HG03520 (cell line): ENCODE results near the gene CAMKMT.

ENCODE experiments used
- ATAC-seq: cut with Tn5 transposase; IDR thresholded peaks from one replicate; pipeline ENCODE4 v1.9.1; 2021; ENCODE audit warnings: mild to moderate bottlenecking, moderate library complexity; ENCODE audit not compliant: unreplicated experiment

The CAMKMT gene

DNA sequence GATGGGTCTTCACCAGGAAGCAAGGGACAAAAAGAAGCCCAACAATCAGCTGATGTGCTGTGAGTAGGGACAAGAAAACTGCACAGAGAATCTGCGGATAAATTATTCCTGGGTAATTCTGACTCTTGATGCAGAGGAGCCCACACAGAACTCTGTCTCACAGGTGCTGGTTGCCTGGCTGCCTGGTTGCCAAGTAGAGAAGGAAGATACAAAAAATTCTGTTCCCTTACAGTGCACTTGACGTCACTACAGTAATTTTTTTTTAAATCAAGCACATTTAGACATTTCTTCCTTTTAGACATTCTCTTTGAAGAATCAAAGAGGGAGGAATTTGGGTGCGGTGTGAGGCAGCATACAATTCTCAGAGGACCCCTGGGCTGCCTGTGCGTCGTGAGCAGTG is 427.7 kb downstream of the CAMKMT start:
- no peak for ATAC-seq

DNA sequence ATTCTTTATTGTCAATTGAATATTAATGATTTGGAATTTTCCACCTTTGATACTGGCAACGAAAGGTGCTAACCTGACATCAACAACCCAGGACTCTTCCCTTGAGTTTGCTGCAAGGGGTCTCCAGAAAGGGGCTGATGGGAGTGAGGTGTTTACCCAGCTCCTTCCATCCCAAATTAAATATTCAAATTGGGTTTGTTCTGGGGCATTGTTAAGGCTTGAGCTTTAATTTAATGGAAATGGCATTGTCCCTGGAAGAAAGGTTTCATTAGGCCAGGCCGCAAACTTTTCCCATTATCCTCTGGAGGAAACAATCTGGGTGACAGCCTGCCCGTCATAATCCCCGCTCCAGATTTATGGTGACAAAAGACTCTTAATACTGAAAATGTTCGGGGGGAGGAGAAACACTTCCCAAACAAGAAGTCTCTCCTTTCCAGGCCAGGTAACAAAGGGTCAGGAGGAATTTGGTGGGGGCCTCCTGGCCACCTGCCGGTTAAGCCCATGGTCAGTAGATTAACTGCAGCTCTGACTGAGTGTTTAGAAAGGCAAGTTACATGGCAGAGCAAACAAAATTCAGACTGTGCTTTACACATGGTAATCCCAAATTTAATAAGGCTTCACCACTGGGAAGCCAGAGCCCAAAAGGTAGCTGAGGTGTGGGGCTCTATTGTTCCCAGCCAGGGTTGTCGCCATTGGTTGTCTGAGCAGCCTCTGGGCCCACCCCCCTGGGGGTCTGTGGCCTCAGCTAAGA is 428.4 kb downstream of the CAMKMT start:
- no peak for ATAC-seq

DNA sequence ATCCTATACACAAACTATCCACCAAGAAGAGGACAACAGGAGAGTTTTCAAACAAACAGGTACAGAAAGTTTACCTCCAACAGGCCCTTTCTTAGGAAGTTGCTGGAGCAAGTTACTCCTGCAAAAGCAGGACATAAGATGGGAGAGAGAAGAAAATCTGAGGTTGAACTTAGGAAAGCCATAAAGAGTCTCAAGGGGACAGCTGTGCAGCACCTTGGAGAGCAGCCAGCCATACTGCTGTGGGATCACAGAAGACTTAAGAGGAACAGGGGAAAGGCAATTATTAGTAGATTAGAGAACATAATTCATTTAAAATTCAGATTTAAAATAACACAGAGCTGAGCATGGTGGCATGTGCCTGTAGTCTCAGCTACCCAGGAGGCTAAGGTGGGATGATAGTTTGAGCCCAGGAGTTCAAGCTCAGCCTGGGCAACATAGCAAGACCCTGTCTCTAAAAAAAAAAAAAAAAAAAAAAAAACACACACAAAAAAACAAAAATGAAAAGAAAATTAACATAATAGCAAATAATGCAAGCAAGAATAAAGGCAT is 431.6 kb downstream of the CAMKMT start:
- no peak for ATAC-seq

GRCh38 chr2:44796771-44797170 is 435.0 kb downstream of the CAMKMT start:
- no peak for ATAC-seq

DNA sequence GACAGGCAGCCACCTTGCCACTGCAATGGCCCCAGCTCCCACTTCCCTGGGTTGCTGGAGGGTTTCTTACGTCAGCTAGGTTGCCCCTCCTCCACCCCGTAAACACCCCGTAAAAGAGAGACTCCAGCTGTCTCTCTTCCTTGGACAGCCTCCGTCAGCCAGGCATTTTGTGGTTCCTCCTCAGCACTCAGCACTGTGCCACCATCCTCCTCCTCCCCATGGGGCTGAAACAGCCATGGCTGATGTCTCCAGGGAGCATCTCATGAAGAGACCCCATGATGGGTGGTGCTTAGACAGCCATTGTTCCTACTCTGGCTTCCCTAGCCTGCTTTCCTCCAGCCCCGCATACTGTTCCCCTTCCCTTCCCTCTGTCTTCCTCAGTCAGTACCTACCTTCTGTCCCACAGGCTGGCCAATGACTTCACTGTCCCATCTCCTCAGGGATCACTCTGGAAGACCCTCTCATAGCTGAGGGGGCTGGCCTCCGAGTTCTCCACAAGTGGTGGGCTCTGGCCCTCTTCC is 436.5 kb downstream of the CAMKMT start:
- no peak for ATAC-seq

GRCh38 chr2:44799105-44799504 is 437.4 kb downstream of the CAMKMT start:
- no peak for ATAC-seq

- ATAC-seq, result no peak
These were observed 438.0 kb downstream of the CAMKMT start for GRCh38 chr2:44799754-44800153.

- ATAC-seq, result no peak
These were observed 439.6 kb downstream of the CAMKMT start for GRCh38 chr2:44801289-44801840.

GRCh38 chr2:44801841-44802776 is 440.4 kb downstream of the CAMKMT start:
- ATAC-seq, result no peak

- ATAC-seq, result no peak
These were observed 441.2 kb downstream of the CAMKMT start for GRCh38 chr2:44802777-44803424.

- ATAC-seq, result no peak
These were observed 442.9 kb downstream of the CAMKMT start for GRCh38 chr2:44804406-44805265.

DNA sequence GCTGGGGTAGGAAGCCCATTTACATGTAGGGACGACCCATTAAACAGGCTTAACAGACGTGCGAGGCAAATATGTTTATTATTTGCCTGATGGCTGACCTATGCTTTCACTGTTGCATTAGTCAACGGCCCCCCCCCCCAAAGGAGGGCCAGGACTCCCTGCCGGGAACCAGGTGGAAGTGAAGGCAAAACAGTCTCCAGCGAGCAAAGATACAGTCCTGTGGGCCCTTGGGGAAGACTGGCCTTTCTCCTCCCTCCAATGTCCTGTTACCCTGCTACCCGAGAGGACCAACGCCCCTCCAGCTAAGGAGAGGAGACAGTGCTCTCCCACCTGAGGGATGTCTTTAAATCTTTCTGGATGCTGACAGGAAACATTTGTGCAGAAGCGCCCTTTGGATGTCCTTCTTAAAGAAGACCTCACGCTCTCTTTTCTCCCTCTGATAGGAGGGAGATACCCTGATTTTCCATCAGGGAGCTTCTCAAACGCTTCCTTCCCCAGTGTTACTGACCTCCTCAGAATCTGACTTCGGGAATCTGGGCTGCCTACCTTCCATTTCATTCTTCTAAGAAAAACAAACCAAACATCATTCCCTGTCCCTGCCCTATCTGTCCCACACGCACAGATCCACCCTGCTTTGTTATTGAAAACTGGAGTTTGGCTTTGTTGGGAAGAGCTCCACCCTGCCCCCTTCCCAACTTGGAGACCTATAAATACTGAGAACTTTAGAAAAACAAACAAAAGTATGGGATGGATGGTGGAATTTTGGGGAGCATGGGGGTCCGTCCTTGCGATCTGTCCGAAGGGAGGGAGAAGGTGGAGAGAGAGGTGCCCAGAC is 443.9 kb downstream of the CAMKMT start:
- ATAC-seq, result no peak

- ATAC-seq, result no peak
These were observed 445.7 kb downstream of the CAMKMT start for GRCh38 chr2:44807201-44808025.

DNA sequence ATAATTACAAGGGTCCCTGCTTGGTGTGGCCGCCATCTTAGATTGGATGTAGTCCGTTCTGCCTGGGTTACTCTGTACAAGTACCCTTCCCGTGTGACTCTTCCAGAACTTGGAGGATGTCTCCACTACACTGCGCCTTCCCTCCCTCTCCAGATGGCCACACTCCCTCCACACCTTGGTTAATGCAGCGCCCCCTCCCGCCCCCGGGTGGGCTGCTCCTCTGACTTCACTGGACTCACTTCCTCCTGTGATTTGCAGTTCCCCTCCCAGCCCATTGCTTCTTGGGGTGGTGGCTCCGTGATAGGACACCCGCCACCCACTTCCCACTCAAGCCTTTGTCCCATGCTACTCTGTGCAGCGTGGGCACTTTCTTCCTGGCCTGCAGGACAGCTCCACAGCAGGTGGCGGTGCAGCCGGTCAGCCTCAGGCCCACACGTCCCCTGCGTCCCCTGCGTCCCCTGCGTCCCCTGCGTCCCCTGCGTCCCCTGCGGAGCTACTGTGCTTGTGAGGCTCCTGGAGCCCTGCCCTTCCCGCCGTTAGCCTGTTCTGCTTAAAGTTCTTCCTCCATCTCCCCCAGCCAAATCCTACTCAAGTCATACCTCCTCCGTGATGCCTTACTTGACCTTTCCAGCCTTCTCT is 449.3 kb downstream of the CAMKMT start:
- ATAC-seq, result no peak

DNA sequence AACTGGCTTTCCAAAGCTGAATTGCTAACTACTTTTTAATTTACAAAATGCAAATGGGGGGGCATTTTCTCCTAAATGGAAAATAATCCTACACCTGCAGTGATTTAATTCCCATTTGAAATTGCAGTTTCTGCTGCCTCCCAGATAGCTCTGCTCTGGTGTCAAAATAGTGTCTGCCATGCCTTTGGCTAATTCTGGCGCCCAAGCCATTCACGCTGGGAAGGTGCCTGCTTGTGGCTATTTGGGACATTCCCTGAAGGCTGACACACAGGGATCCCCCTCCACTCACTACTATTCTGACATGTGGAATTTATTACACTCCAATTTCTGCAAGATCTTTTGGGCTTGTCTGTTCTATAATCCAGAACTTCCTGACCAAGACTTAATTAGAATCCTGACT is 451.4 kb downstream of the CAMKMT start:
- ATAC-seq, result no peak

GRCh38 chr2:44813658-44814057 is 451.9 kb downstream of the CAMKMT start:
- no peak for ATAC-seq

- ATAC-seq, result no peak
These were observed 455.5 kb downstream of the CAMKMT start for GRCh38 chr2:44817256-44817655.
